Peyer's patch (tissue), 4 donors: Measurements from ENCODE around the gene PALS2. TPM values are rescaled to one million over a fixed set of nuclear protein-coding genes. Genes with fewer than 3 reads are reported as not detected.

Experiments used
- DNase-seq, 3 donors: peaks; one replicate each; pipeline ENCODE4 v3.0.0-alpha.2; 2017 to 2019
- H3K27ac ChIP-seq, 4 donors: fragments of 200-600 bp; sonication (generic); one replicate each; pipeline ENCODE4 v1.5.1; 2016 to 2019
- H3K27me3 ChIP-seq, 2 donors: fragments of 200-600 bp; sonication (generic); one replicate each; pipeline ENCODE4 v1.5.1; 2019
- H3K36me3 ChIP-seq, 3 donors: fragments of 200-600 bp; sonication (generic); one replicate each; pipeline ENCODE4 v1.5.1; 2016 to 2019
- H3K4me1 ChIP-seq, 4 donors: fragments of 200-600 bp; sonication (generic); one replicate each; pipeline ENCODE4 v1.5.1; 2016 to 2019
- H3K4me3 ChIP-seq, 4 donors: fragments of 200-600 bp; sonication (generic); 1 replicate in 3 of 4; 2 replicates in 1 of 4; pipeline ENCODE4 v1.5.1; 2016 to 2019; ENCODE audit warnings: mild to moderate bottlenecking in 1 of 4
- H3K9me3 ChIP-seq, 4 donors: fragments of 200-600 bp; sonication (generic); one replicate each; pipeline ENCODE4 v1.5.1; 2016 to 2019; ENCODE audit warnings: mild to moderate bottlenecking in 1 of 4
- POLR2A ChIP-seq, 2 donors: fragments of 450-650 bp; IDR thresholded peaks; one replicate each; pipeline ENCODE4 v1.5.1; 2017; ENCODE audit warnings: antibody characterized with exemption in 2 of 2, mild to moderate bottlenecking in 2 of 2, moderate library complexity in 2 of 2
- total RNA-seq, 4 donors: library from RNA; depleted of rRNA; stranded (reverse); fragments of >200 nt; gene quantifications; one replicate each; pipeline ENCODE4 v1.1.0, GENCODE V29; 2016
- TF ChIP-seq, protein P1 (sequence below), 6 experiments: fragments of 450-650 bp in 4 of 6; fragments of 200-600 bp in 2 of 6; sonication (generic) in 1 of 6; IDR thresholded peaks; one replicate each; pipeline ENCODE4 v1.5.1; 2017 to 2019; ENCODE audit warnings: antibody characterized with exemption in 6 of 6, mild to moderate bottlenecking in 3 of 6, moderate library complexity in 1 of 6

Gene PALS2
- total RNA-seq, 4 donors from 2014 or later: 15.3 to 24.8 (median 20.3) TPM

DNA sequence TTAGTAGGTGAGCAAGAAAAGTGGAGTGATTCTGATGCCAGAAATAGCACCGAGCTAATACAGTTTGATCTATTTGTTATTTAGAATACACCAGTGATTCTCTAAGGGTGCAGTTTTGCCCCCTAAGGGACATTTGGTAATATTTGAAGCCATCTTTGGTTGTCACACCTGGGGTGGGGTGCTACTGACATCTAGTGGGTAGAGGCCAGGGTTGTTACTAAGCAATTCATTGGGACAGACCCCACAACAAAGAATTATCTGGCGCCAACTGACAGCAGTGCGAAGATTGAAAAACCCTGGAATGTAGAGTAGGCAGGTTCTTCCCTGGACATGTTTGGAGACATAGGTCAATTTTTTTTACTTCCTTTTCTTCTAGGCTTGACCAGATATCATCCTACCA is 14.6 kb downstream of the PALS2 start:
- H3K4me3 ChIP-seq: no peak overlapping the region
- no peak overlapping the region for H3K27ac ChIP-seq
- DNase-seq: peak in 1 of 3 donors; percentile 49
- no peaks in the 10 kb centered on the region for H3K27me3 ChIP-seq
- no peaks in the 10 kb centered on the region for H3K9me3 ChIP-seq
- no peaks in the 10 kb centered on the region for H3K36me3 ChIP-seq
- no peaks in the 10 kb centered on the region for H3K4me1 ChIP-seq
- no peak for TF ChIP-seq POLR2A (IDR thresholded peaks at IDR 0.05)
- TF ChIP-seq, protein P1, sequence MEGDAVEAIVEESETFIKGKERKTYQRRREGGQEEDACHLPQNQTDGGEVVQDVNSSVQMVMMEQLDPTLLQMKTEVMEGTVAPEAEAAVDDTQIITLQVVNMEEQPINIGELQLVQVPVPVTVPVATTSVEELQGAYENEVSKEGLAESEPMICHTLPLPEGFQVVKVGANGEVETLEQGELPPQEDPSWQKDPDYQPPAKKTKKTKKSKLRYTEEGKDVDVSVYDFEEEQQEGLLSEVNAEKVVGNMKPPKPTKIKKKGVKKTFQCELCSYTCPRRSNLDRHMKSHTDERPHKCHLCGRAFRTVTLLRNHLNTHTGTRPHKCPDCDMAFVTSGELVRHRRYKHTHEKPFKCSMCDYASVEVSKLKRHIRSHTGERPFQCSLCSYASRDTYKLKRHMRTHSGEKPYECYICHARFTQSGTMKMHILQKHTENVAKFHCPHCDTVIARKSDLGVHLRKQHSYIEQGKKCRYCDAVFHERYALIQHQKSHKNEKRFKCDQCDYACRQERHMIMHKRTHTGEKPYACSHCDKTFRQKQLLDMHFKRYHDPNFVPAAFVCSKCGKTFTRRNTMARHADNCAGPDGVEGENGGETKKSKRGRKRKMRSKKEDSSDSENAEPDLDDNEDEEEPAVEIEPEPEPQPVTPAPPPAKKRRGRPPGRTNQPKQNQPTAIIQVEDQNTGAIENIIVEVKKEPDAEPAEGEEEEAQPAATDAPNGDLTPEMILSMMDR (IDR thresholded peaks at IDR 0.05): peak in 4 of 6 experiments; percentile 39 to 55 (median 44)

DNA sequence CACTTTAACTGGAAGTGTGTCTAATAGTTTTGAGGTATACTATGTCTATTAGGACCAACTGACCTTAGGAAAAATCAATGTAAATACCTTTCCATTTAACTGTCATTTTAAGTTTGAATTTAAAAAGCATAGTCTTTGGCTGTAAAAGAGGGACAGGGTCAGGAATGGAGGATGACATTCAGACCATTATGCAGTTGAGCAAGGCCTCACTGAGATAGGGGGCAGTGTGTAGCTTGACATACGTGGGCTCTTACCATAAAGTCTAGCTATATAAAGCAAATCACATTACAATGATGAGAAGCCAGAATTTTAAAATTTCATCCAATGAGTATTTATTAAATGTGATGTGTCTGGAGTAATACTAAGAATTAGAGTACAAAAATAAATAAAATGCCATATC is 17.9 kb downstream of the PALS2 start:
- Histone ChIP-seq H3K36me3 (no peaks in the 10 kb centered on the region), H3K27ac (no peak overlapping the region), H3K4me1 (no peaks in the 10 kb centered on the region), H3K4me3 (no peak overlapping the region), H3K27me3 (no peaks in the 10 kb centered on the region), H3K9me3 (no peaks in the 10 kb centered on the region)
- DNase-seq: no peak
- TF ChIP-seq, protein P1 (IDR thresholded peaks at IDR 0.05): no peak
- TF ChIP-seq POLR2A (IDR thresholded peaks at IDR 0.05): no peak

DNA sequence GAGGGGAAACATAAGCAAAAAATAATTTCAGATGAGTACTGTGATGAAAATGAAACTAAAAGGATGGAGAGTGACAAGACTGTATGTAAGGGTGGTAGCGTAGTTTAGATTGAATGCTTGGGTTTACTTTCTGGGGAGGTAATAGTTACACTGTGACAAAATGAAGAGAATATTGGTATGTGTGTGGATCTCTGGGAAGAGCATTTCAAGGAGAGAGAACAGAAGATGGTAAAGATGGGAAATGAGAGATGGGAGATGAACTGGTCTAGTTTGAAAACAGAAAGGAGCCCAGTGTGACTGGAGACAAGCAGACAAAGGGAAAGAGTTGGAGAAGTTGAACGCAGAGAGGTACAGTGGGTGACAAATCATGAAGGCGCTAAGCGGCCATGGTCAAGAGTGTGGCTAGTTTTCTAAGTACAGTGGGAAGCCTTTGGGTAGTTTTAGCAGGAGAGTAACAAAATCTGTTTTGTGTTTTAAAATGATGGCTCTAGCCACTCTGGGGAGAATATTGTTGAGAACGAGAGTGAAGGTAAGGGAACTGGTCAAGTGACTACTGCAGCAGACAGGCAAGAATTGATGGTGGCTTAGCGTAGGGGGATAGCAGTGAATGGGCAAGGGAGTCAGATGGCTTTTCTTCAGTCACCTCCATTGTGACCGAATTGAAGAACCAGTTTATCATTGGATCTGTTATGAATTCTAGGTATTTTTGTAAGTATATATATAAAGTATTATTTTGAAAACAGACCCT is 22.6 kb downstream of the PALS2 start:
- H3K27me3 ChIP-seq: no peaks in the 10 kb centered on the region
- DNase-seq: no peak
- H3K4me3 ChIP-seq: peak overlapping the region in 1 of 4 donors; percentile 10
- H3K4me1 ChIP-seq: no peaks in the 10 kb centered on the region
- no peaks in the 10 kb centered on the region for H3K9me3 ChIP-seq
- no peaks in the 10 kb centered on the region for H3K36me3 ChIP-seq
- TF ChIP-seq, protein P1 (IDR thresholded peaks at IDR 0.05): no peak
- no peak for TF ChIP-seq POLR2A (IDR thresholded peaks at IDR 0.05)
- no peak overlapping the region for H3K27ac ChIP-seq

- Histone ChIP-seq H3K27me3 (no peaks in the 10 kb centered on the region), H3K36me3 (no peaks in the 10 kb centered on the region), H3K27ac (no peak overlapping the region), H3K9me3 (no peaks in the 10 kb centered on the region), H3K4me1 (no peaks in the 10 kb centered on the region), H3K4me3 (no peak overlapping the region)
- TF ChIP-seq, protein P1 (IDR thresholded peaks at IDR 0.05): no peak
- no peak for TF ChIP-seq POLR2A (IDR thresholded peaks at IDR 0.05)
- no peak for DNase-seq
Observed at GRCh38 chr7:24597014-24597413, 23.8 kb downstream of the PALS2 start.

DNA sequence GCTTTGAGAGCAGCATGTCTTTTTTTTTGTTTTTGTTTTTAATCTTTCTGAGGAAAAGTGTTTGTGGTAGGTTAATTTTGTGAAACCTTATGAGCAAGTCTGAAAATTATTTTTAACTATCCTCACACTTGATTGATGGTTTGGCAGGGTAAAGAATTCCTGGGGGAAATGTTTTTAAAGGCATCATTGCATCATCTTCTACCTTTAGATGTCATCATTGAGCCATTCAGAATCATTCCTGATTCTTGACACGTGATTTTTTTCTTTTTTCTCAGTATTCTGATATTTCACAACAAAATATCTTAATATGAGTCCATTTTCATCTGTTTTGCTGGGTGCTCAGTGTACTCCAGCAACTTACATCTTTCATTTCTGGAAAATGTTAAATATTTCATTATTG is 28.3 kb downstream of the PALS2 start:
- Histone ChIP-seq H3K4me1 (no peaks in the 10 kb centered on the region), H3K36me3 (no peaks in the 10 kb centered on the region)
- TF ChIP-seq, protein P1 (IDR thresholded peaks at IDR 0.05): no peak
- TF ChIP-seq POLR2A (IDR thresholded peaks at IDR 0.05): no peak

More for the DNA sequence above, 28.3 kb downstream of the PALS2 start:
- Histone ChIP-seq H3K4me3 (no peak overlapping the region), H3K27ac (no peak overlapping the region), H3K9me3 (no peaks in the 10 kb centered on the region), H3K27me3 (no peaks in the 10 kb centered on the region)
- DNase-seq: no peak
